Large intestine (tissue), 3 donors: ENCODE data around the gene UQCRFS1. TPM values are rescaled to one million over a fixed set of nuclear protein-coding genes. Genes with fewer than 3 reads are reported as not detected.

Experiments used
- DNase-seq, 2 donors: peaks; one replicate each; pipeline versions ENCODE4 v3.0.0 to v3.0.0-alpha.2; 2013
- H3K27ac ChIP-seq: one replicate; pipeline ENCODE4 v1.5.1; 2013; ENCODE audit warnings: low read length
- H3K27me3 ChIP-seq: 2 replicates; pipeline ENCODE4 v1.6.1; 2013; ENCODE audit warnings: low read length; ENCODE audit not compliant: control insufficient read depth, insufficient read depth
- H3K36me3 ChIP-seq: 2 replicates; pipeline ENCODE4 v1.6.1; 2013; ENCODE audit warnings: low read length; ENCODE audit not compliant: control insufficient read depth, insufficient read depth
- H3K4me1 ChIP-seq: one replicate; pipeline ENCODE4 v1.6.1; 2013; ENCODE audit warnings: low read length; ENCODE audit not compliant: control insufficient read depth, insufficient read depth
- H3K4me3 ChIP-seq: one replicate; pipeline ENCODE4 v1.5.1; 2013; ENCODE audit warnings: low read length
- H3K9me3 ChIP-seq: one replicate; pipeline ENCODE4 v1.6.1; 2013; ENCODE audit warnings: mild to moderate bottlenecking, low read depth, low read length, moderate library complexity; ENCODE audit not compliant: control insufficient read depth
- WGBS: methylation state at CpG from one replicate; pipeline ENCODE4 v1.1.5; 2013; ENCODE audit warnings: low lambda C conversion rate; ENCODE audit not compliant: insufficient coverage; 5-methylcytosine and 5-hydroxymethylcytosine counted together
- polyA plus RNA-seq: library from polyadenylated mRNA; unstranded; fragments of 120-200 nt; gene quantifications from one replicate; pipeline ENCODE4 v1.2.1, GENCODE V29; 2013

UQCRFS1 gene
- polyA plus RNA-seq, 1 donor, result 38.2 TPM

DNA sequence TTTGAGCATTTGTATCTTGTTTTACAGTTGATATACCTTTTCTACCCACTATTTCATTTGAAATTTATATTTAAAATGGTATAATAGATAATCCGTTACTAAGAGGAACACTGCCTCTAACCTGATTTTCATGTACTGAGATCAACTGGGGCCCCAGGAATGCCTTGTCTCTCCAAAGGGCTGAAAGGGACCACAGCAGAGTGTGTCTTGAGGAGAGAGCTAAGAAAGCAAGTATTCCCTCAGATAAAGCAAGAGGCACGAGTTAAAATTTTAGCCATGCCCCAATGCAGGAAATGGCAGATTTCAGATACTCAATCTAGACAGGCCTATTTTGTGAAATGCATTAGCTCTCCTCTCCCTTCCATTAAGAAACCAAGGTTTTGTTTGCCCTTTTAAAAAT is 10.7 kb downstream of the UQCRFS1 start:
- Histone ChIP-seq H3K36me3 (peaks cover 18% of the 10 kb centered on the region), H3K4me1 (no peaks in the 10 kb centered on the region), H3K27ac (no peak overlapping the region), H3K4me3 (no peak overlapping the region), H3K27me3 (no peaks in the 10 kb centered on the region), H3K9me3 (no peaks in the 10 kb centered on the region)
- 100% methylated on average over 1 of the region's 2 CpGs for WGBS
- no peak for DNase-seq

DNA sequence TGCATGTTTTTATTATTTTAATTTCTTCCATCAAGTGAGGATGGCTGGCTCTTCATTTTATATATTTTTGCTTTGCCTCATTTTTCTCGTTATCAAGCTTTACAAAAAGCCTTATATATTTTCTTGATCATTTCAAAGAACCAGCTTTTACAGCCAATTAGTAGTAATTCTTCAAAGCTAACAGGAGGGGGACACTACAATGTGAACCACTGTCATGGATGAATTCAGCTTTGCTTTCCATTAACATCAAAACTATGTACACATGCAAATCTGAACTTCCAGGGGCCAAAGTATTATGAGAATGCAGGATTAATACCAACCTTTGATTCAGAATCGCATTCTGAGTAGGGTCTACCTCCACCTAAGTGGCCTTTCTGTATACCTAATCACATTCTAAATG is 11.1 kb downstream of the UQCRFS1 start:
- no peak overlapping the region for H3K27ac ChIP-seq
- no peaks in the 10 kb centered on the region for H3K27me3 ChIP-seq
- no peaks in the 10 kb centered on the region for H3K4me1 ChIP-seq
- peaks cover 17% of the 10 kb centered on the region for H3K36me3 ChIP-seq
- no peak for DNase-seq
- WGBS, result 100% methylated on average over 2 of the region's 2 CpGs
- H3K9me3 ChIP-seq, result no peaks in the 10 kb centered on the region
- H3K4me3 ChIP-seq, result no peak overlapping the region

DNA sequence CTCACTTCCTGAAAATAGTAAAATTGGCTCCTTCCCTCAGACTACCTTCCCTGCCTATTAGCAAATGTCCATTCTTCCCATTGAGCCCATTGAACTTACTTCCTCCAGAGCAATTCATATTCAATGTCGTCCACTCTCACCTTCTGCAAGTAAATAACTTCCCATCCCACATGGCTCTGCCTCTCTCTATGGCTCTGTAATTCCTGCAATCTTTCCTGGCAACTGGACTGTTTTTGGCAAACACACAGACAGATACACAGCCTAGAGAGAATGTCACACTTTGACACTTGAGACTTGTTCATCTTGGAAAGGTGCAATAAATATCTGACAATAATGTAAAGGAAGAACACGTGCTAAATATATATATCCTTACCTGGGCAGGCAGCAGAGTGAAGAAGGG is 18.3 kb downstream of the UQCRFS1 start:
- no peak overlapping the region for H3K4me3 ChIP-seq
- DNase-seq, result no peak
- H3K36me3 ChIP-seq, result no peaks in the 10 kb centered on the region
- no peak overlapping the region for H3K27ac ChIP-seq
- H3K27me3 ChIP-seq, result no peaks in the 10 kb centered on the region
- H3K9me3 ChIP-seq, result no peaks in the 10 kb centered on the region
- no peaks in the 10 kb centered on the region for H3K4me1 ChIP-seq
- WGBS, result 83% methylated on average over 1 of the region's 2 CpGs

DNA sequence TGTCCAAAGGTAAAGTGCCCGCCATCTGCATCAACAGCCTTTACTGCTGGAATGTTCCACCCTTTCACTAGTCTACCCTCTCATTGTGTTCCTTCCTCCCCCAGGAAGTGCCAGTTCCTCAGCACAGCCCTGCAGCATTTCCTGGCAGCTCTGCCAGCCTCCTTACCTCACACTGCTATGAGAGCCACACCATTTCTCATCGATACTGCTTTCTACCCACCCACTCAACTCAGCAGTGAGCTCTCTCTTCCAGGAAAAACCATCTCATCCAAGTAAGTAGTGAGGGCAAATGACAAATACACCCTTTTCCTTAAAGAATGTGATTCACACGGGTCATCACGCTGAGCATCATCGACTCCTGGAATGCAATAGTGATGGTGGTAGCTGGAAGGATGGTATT is 19.8 kb downstream of the UQCRFS1 start:
- WGBS, result 83% methylated on average over 1 of the region's 5 CpGs
- H3K36me3 ChIP-seq, result no peaks in the 10 kb centered on the region
- H3K4me1 ChIP-seq, result no peaks in the 10 kb centered on the region
- no peak overlapping the region for H3K4me3 ChIP-seq
- DNase-seq, result no peak
- no peak overlapping the region for H3K27ac ChIP-seq
- no peaks in the 10 kb centered on the region for H3K9me3 ChIP-seq
- no peaks in the 10 kb centered on the region for H3K27me3 ChIP-seq

DNA sequence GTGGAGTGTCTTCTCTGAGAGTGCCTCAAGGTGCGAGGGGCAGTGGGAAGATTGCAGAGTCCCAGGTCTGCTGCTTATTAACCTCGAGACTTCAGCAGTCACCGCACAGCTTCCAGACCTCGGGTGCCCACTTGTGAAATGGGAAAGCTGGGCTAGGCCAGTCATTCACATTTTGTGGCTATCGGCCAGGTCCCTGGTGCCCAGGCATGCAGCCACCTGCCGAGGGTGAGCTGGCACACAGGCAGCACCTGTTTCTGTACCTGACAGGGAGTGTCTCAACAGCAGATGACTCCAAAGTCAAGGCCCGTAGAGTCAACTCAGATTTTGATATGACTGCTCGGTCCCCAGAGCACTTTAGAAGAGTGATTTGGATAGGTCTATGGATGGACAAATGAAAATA is 21.9 kb downstream of the UQCRFS1 start:
- Histone ChIP-seq H3K27ac (no peak overlapping the region), H3K36me3 (no peaks in the 10 kb centered on the region), H3K4me1 (no peaks in the 10 kb centered on the region), H3K27me3 (no peaks in the 10 kb centered on the region), H3K4me3 (no peak overlapping the region), H3K9me3 (no peaks in the 10 kb centered on the region)
- DNase-seq, result no peak
- no CpG with 5 or more reads among the region's 8 CpGs for WGBS

DNA sequence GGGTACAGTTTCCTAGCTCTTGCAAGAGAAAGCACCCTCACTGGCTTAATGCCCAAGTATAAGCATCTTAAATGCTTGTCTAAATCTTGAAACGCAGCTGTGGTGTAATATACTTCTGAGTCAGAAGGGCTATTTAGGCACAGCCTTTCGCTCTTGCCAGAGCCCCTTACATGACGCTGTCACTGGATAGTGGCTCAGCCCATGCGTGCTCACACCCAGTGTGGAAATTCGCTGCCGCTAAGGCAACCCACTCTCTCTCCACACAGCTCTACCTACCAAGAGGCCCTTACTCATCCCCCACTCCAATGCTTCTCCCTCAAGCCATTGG is 24.0 kb downstream of the UQCRFS1 start:
- H3K9me3 ChIP-seq, result no peaks in the 10 kb centered on the region
- no peak overlapping the region for H3K27ac ChIP-seq
- H3K36me3 ChIP-seq, result no peaks in the 10 kb centered on the region
- no peaks in the 10 kb centered on the region for H3K4me1 ChIP-seq
- no peak overlapping the region for H3K4me3 ChIP-seq
- DNase-seq, result no peak
- WGBS, result no CpG with 5 or more reads among the region's 6 CpGs
- no peaks in the 10 kb centered on the region for H3K27me3 ChIP-seq

DNA sequence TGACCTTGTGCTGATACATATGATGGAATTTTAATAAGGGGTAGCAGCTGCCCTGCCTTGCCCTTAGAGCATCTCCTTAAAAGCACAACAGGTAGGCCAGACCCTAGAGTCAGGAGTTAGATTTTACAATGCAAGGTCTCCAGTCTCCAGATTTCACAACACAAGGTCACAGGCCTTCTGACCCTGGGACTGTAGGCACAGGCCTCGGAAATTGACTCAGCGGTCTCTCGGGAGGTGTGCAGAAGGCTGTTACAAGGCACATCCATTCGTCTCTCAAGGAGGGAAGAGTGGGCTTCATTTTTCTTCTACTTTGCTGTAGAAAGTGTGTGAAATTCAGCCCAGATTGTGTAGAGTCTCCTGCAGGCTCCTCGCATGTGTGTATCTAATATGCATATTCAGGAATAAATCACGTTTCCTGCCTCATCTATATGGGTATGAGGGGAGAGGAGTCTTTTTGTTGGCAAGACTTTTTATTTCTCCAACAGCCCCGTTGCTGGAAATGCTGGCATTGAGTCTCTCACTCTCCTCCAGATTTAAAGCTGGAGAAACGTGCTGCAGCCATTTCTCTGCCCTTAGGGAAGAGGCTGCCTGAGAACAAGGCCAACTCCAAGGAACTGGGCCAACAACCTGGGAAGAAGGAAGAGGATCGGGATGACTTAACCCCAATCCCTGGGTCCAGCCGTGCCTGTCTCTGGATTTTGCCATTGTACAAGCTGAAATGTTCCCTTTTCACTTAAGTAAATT is 24.5 kb downstream of the UQCRFS1 start:
- Histone ChIP-seq H3K36me3 (no peaks in the 10 kb centered on the region), H3K4me3 (no peak overlapping the region), H3K9me3 (no peaks in the 10 kb centered on the region), H3K4me1 (no peaks in the 10 kb centered on the region), H3K27ac (no peak overlapping the region), H3K27me3 (no peaks in the 10 kb centered on the region)
- whole genome bisulfite sequencing, result 67% methylated on average over 1 of the region's 10 CpGs
- DNase-seq, result no peak

DNA sequence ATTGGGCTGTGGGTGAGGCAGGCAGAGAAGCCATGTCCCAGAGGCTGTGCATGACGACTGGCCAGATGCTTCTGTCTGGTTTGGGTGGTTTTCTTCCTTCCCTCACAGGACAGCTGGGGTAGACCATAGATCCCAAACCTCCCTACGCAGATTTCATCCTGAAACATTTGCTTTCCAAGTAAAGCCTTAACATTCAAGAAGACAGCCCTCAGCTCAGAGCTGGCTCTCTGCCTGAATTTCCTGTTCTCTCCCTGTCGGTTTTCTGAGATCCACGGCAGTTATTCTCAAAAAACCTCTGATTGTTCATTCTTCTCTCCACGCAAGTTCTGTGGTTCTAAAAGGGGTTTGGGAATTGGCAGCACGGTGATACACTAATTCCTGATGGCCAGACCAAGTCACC is 25.3 kb downstream of the UQCRFS1 start:
- Histone ChIP-seq H3K36me3 (no peaks in the 10 kb centered on the region), H3K27me3 (no peaks in the 10 kb centered on the region), H3K27ac (no peak overlapping the region), H3K4me1 (no peaks in the 10 kb centered on the region), H3K4me3 (no peak overlapping the region), H3K9me3 (no peaks in the 10 kb centered on the region)
- DNase-seq, result no peak
- WGBS, result no CpG with 5 or more reads among the region's 6 CpGs

DNA sequence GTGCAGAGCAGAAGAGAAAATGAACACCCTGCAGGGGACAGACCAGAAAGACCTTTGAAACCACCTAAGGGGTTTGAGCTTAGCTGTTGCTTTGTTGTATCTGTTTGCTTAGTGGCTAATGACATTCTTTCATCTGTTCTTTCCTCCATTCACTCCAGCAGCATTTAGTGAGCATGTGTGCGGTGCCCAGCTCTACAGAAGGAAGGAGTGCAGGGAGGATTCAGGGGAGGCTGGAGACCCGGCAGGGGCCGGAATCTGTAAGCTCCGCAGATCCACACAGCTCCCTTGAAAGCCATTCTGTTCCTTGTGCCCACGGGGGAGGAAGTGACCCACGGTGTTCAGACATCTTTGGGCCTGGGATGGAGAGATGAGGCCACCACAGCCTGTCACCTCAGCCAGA is 27.5 kb downstream of the UQCRFS1 start:
- Histone ChIP-seq H3K4me1 (no peaks in the 10 kb centered on the region), H3K27me3 (no peaks in the 10 kb centered on the region), H3K4me3 (no peak overlapping the region), H3K36me3 (no peaks in the 10 kb centered on the region), H3K27ac (no peak overlapping the region), H3K9me3 (no peaks in the 10 kb centered on the region)
- DNase-seq, result no peak
- WGBS, result no CpG with 5 or more reads among the region's 6 CpGs

DNA sequence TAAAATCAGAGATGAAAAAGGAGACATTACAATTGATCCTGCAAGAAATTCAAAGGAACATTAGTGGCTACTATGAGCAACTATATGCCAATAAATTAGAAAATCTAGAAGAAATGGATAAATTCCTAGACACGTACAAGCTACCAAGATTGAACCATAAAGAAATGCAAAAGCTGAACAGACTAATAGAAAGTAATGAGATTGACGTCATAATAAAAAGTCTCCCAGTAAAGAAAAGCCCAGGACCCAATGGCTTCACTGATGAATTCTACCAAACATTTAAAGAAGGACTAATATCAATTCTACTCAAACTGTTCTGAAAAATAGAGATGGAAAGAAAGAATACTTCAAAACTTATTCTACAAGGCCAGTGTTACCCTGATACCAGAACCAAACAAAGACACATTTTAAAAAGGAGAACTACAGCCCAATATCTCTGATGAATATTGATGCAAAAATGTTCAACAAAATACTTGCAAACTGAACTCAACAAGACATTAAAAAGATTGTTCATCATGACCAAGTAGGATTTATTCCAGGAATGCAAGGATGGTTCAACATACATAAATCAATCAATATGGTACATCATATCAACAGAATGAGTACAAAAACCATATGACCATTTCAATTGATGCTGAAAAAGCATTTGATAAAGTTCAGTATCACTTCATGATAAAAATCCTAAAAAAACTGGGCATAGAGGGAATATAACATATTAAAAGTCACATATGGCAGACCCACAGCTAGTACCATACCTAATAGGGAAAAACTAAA is 35.8 kb downstream of the UQCRFS1 start:
- no peak overlapping the region for H3K27ac ChIP-seq
- H3K27me3 ChIP-seq, result no peaks in the 10 kb centered on the region
- WGBS, result 89% methylated on average over 1 of the region's 2 CpGs
- H3K36me3 ChIP-seq, result no peaks in the 10 kb centered on the region
- H3K4me3 ChIP-seq, result no peak overlapping the region
- no peaks in the 10 kb centered on the region for H3K9me3 ChIP-seq
- no peaks in the 10 kb centered on the region for H3K4me1 ChIP-seq
- DNase-seq, result no peak

DNA sequence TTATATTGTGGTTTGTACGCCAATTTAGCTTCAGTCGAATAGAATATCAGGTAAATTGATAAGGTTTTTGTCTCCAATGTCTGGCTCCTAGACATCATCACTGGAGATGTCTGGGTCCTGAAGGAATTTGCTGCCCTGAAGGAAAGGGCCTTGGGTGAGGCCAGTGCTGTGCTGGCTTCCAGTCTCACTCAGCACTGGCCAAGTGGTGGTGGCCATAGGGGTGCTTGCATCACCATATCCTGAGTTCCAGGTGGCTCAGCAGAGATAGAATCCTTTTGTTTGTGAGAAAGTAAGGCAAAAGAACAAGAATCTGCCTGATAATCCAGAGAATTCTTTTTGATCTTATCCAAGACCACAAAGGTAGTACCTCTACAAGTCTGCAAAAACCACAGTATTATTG is 39.1 kb downstream of the UQCRFS1 start:
- no peak for DNase-seq
- no peaks in the 10 kb centered on the region for H3K4me1 ChIP-seq
- no peak overlapping the region for H3K27ac ChIP-seq
- no peaks in the 10 kb centered on the region for H3K9me3 ChIP-seq
- H3K27me3 ChIP-seq, result no peaks in the 10 kb centered on the region
- no peak overlapping the region for H3K4me3 ChIP-seq
- WGBS, result no CpG with 5 or more reads among the region's 2 CpGs
- no peaks in the 10 kb centered on the region for H3K36me3 ChIP-seq
